Renal cortex interstitium (tissue), 11 donors: ENCODE results near the gene CYP27A1. TPM values are rescaled to one million over a fixed set of nuclear protein-coding genes. Genes with fewer than 3 reads are reported as not detected.

Experiments
- DNase-seq, 11 donors: peaks; one replicate each; pipeline ENCODE4 v3.0.0-alpha.2; 2013; ENCODE audit warnings: low read depth in 9 of 11, low spot score in 4 of 11; ENCODE audit errors: extremely low read depth in 1 of 11
- polyA plus RNA-seq, 3 donors: library from polyadenylated mRNA; unstranded; fragments of 120-200 nt; gene quantifications; one replicate each; pipeline ENCODE4 v1.2.1, GENCODE V29; 2013; ENCODE audit not compliant: insufficient read length in 3 of 3

Gene CYP27A1
- polyA plus RNA-seq, 3 donors, result 42.8 to 61.9 (median 49.1) TPM

GRCh38 chr2:218798767-218799504 lies 17.0 kb downstream of the CYP27A1 start:
- no peak for DNase-seq

- DNase-seq, result no peak
Measured at GRCh38 chr2:218799990-218800389, 18.0 kb downstream of the CYP27A1 start.

GRCh38 chr2:218802386-218802994 lies 20.5 kb downstream of the CYP27A1 start:
- no peak for DNase-seq

GRCh38 chr2:218804817-218805216 lies 22.9 kb downstream of the CYP27A1 start:
- DNase-seq, result no peak

- DNase-seq, result no peak
Measured at GRCh38 chr2:218805627-218806026, 23.7 kb downstream of the CYP27A1 start.

- DNase-seq, result no peak
Measured at GRCh38 chr2:218806346-218806978, 24.5 kb downstream of the CYP27A1 start.

- DNase-seq, result no peak
Measured at GRCh38 chr2:218807626-218808025, 25.7 kb downstream of the CYP27A1 start.

- no peak for DNase-seq
Measured at GRCh38 chr2:218809515-218809914, 27.6 kb downstream of the CYP27A1 start.

GRCh38 chr2:218810256-218810655 lies 28.3 kb downstream of the CYP27A1 start:
- DNase-seq, result no peak

- DNase-seq, result no peak
Measured at GRCh38 chr2:218811382-218811781, 29.4 kb downstream of the CYP27A1 start.

- DNase-seq, result no peak
Measured at GRCh38 chr2:218812096-218812815, 30.3 kb downstream of the CYP27A1 start.

GRCh38 chr2:218812861-218813260 lies 30.9 kb downstream of the CYP27A1 start:
- no peak for DNase-seq

GRCh38 chr2:218813771-218814460 lies 32.0 kb downstream of the CYP27A1 start:
- no peak for DNase-seq

- no peak for DNase-seq
Measured at GRCh38 chr2:218814540-218815243, 32.7 kb downstream of the CYP27A1 start.

- DNase-seq, result no peak
Measured at GRCh38 chr2:218815244-218815637, 33.3 kb downstream of the CYP27A1 start.

- DNase-seq, result no peak
Measured at GRCh38 chr2:218815649-218816048, 33.7 kb downstream of the CYP27A1 start.

- no peak for DNase-seq
Measured at GRCh38 chr2:218816561-218817011, 34.6 kb downstream of the CYP27A1 start.

GRCh38 chr2:218819093-218819492 lies 37.1 kb downstream of the CYP27A1 start:
- DNase-seq, result no peak
